Fibroblast of the aortic adventitia (primary cell): Measurements from ENCODE around the gene NBPF9. TPM values are rescaled to one million over a fixed set of nuclear protein-coding genes. Genes with fewer than 3 reads are reported as not detected.
"Not testable (repeated sequence)": the region's sequence is repeated elsewhere in the genome, so short reads cannot be mapped to it uniquely, and the experiment has no call there.

ENCODE experiments used
- DNase-seq: peaks from one replicate; pipeline ENCODE4 v3.0.0-alpha.2; 2010; ENCODE audit warnings: low read depth
- H3K4me3 ChIP-seq: 2 replicates; pipeline ENCODE4 v1.5.1; 2011; ENCODE audit warnings: low read depth, mild to moderate bottlenecking, control low read depth, low read length, moderate library complexity
- total RNA-seq: library from RNA; depleted of rRNA; stranded (reverse); fragments of >200 nt; gene quantifications from 2 replicates; pipeline ENCODE4 v1.2.3, GENCODE V29; 2012; ENCODE audit warnings: low replicate concordance

NBPF9 gene
- total RNA-seq, 1 donor: 20.5 TPM

GRCh38 chr1:149024327-149024726 is 79.0 kb downstream of the NBPF9 start:
- not testable (repeated sequence) for DNase-seq, H3K4me3 ChIP-seq

DNA sequence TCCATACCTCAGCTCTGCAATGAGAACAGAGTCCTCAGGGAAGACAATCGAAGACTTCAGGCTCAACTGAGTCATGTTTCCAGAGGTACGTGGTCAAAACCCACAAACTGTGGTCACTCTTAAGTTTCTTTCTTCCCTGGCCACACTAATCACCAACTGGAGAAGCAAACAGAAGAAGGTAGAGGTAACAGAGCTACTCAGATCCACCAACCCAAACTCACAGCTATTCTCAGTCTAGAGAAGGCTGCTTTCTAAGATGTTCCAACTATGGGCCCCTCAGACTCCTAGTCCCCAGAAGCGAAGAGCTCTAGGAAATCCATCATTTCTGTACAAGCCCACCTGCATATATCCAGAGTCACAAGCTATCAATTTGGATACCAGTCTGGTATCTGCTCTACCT is 84.8 kb downstream of the NBPF9 start:
- not testable (repeated sequence) for H3K4me3 ChIP-seq, DNase-seq

DNA sequence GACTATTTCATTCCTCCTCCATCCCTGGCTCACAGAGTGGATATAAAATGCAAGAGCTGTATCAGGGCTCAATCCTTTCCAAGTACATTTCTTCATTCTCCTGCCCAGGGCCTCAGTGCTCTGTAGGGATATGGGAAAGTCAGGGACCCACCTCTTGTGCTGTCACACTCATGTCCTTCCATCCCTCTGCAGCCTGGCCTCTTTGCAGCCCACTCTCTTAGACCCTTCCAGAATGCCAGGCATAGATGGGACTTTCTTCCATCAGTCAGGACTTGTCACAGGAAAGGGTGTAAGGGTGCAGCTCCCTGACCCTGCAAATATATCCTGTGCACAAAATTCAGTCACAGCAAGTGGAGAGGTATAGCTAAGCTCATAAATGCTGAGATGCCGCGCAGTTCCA is 86.7 kb downstream of the NBPF9 start:
- DNase-seq, H3K4me3 ChIP-seq: not testable (repeated sequence)

GRCh38 chr1:149015522-149015921 is 87.8 kb downstream of the NBPF9 start:
- H3K4me3 ChIP-seq, DNase-seq: not testable (repeated sequence)

GRCh38 chr1:149013513-149013912 is 89.8 kb downstream of the NBPF9 start:
- not testable (repeated sequence) for H3K4me3 ChIP-seq, DNase-seq

GRCh38 chr1:149012599-149012998 is 90.8 kb downstream of the NBPF9 start:
- DNase-seq, H3K4me3 ChIP-seq: not testable (repeated sequence)

DNA sequence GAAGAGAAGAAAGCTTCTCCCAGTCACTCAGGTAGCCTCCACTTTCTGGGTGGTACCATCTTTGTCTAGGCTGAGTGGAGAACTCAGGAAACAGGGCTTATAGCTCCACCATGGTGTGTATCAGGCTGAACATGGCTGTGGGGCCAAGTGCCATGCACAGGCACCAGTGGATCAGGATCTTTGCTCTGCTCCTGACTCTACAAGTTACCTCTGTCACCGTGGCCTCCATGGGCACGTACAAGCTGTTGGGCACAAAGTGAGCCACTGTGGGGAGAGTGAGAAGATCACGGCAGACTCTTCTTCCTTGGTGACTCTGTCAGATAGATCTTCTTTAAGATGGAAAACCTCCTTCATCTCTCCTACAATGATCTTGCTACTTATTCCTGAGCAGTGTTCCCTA is 93.6 kb downstream of the NBPF9 start:
- DNase-seq, H3K4me3 ChIP-seq: not testable (repeated sequence)

GRCh38 chr1:149008769-149009168 is 94.6 kb downstream of the NBPF9 start:
- not testable (repeated sequence) for DNase-seq, H3K4me3 ChIP-seq

DNA sequence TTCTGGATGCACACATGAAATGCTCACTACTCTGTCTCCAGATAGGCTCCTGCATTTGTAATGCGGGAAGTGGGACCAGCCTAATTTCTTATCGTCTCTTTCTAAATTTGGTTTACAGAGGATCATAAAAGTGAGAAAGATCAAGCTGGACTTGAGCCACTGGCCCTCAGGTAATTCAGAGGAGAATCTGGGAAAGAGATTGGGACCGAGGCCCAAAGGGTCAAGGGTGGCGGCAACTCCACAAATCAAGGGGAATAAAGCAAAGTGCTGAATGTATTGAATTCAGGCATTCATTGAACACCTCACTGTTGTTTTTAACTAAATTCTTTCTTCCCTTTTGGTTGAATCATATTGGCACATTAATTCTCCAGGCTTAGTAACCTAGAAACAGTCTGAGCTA is 95.0 kb downstream of the NBPF9 start:
- not testable (repeated sequence) for H3K4me3 ChIP-seq, DNase-seq
